HepG2 (cell line): ENCODE data around the gene MAIP1. TPM values are rescaled to one million over a fixed set of nuclear protein-coding genes. Genes with fewer than 3 reads are reported as not detected.

Source experiments
- KLF9 ChIP-seq: IDR thresholded peaks from 2 replicates; pipeline ENCODE4 v1.6.1; 2016; ENCODE audit warnings: low read depth
- ZNF225 ChIP-seq: sonication (generic); formaldehyde crosslinking; IDR thresholded peaks from 2 replicates; pipeline ENCODE4 v1.4.0; 2020; ENCODE audit warnings: mild to moderate bottlenecking, missing genetic modification reagents
- ZSCAN12 ChIP-seq: sonication (generic); formaldehyde crosslinking; IDR thresholded peaks from 2 replicates; pipeline ENCODE4 v1.9.0; 2021; ENCODE audit warnings: mild to moderate bottlenecking, missing genetic modification reagents
- polyA plus RNA-seq, 8 experiments: library from polyadenylated mRNA; depleted of rRNA in 3 of 8; stranded (reverse) in 7 of 8; unstranded in 1 of 8; fragments of >200 nt; fragmentation: Illumina TruSeq in 4 of 8; extraction: Trizol in 4 of 8; gene quantifications; 2 replicates each; pipeline versions ENCODE4 v1.2.1 to v1.2.3, GENCODE V29; 2011 to 2016; ENCODE audit warnings: low read depth in 4 of 8, missing spikeins in 1 of 8, mixed read lengths in 1 of 8; ENCODE audit not compliant: insufficient read depth in 1 of 8
- total RNA-seq, 5 experiments: library from RNA; depleted of rRNA; stranded (reverse); fragments of >200 nt; fragmentation: Illumina TruSeq; extraction: Trizol; gene quantifications; 2 replicates each; pipeline ENCODE4 v1.2.3, GENCODE V29; 2016; ENCODE audit warnings: low read depth in 1 of 5
- TF ChIP-seq, protein P1 (sequence below), 2 experiments: fragments of 450-650 bp in 1 of 2; sonication (generic) in 1 of 2; formaldehyde crosslinking; IDR thresholded peaks; 2 replicates each; pipeline versions ENCODE4 v1.5.0 to v1.8.0; 2020 to 2022; ENCODE audit warnings: mild to moderate bottlenecking in 1 of 2, missing genetic modification reagents in 1 of 2
- TF ChIP-seq, protein P2 (sequence below): sonication (generic); formaldehyde crosslinking; IDR thresholded peaks from 2 replicates; pipeline ENCODE4 v1.4.0; 2020; ENCODE audit warnings: mild to moderate bottlenecking, missing genetic modification reagents
- TF ChIP-seq, protein P3 (sequence below): IDR thresholded peaks from 2 replicates; pipeline ENCODE4 v1.6.1; 2016; ENCODE audit warnings: low read depth, missing genetic modification reagents, missing compliant biosample characterization

Gene MAIP1
- total and polyA plus RNA-seq, 2 of the 13 experiments (the other 11 are each of a cell fraction or from before 2014, with no cell fraction given), result 22.3 to 72.9 TPM

DNA sequence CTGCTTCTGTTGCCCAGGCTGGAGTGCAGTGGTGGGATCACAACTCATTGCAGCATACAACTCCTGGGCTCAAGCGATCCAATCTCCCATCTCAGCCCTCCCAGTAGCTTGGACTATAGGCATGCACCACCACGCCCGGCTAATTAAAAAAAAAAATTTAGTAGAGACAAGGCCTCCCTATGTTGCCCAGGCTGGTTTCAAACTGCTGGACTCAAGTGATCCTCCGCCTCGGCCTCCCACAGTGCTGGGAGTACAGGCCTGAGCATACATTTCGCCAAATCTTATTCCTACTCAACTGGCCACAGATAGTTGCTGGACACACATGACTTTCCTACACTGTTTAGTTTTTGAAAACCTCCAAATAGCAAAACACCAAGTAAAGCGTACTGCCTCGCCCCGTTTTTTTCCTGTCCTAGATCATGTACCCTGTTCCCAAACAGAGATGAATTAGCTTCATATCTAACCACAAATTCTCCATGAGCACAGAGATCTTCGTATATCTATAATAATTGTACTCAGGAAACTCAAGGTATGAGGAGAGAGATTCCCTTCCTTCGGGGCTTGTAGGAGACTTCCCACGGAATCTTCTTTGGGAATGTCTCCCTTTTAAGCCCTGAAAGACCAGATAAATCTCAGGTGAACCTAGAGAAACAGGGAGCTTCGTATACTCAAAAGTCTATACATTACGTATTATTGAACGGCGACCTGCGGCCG lies 44.9 kb upstream of the MAIP1 start (continued):
- TF ChIP-seq, protein P1, sequence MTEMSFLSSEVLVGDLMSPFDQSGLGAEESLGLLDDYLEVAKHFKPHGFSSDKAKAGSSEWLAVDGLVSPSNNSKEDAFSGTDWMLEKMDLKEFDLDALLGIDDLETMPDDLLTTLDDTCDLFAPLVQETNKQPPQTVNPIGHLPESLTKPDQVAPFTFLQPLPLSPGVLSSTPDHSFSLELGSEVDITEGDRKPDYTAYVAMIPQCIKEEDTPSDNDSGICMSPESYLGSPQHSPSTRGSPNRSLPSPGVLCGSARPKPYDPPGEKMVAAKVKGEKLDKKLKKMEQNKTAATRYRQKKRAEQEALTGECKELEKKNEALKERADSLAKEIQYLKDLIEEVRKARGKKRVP (CRISPR knock-in tag; IDR thresholded peaks at IDR 0.05), result no peak
- TF ChIP-seq KLF9 (CRISPR knock-in tag), result no peak
- TF ChIP-seq ZSCAN12 (CRISPR knock-in tag), result no peak
- no peak for TF ChIP-seq ZNF225 (CRISPR knock-in tag)
- TF ChIP-seq, protein P2, sequence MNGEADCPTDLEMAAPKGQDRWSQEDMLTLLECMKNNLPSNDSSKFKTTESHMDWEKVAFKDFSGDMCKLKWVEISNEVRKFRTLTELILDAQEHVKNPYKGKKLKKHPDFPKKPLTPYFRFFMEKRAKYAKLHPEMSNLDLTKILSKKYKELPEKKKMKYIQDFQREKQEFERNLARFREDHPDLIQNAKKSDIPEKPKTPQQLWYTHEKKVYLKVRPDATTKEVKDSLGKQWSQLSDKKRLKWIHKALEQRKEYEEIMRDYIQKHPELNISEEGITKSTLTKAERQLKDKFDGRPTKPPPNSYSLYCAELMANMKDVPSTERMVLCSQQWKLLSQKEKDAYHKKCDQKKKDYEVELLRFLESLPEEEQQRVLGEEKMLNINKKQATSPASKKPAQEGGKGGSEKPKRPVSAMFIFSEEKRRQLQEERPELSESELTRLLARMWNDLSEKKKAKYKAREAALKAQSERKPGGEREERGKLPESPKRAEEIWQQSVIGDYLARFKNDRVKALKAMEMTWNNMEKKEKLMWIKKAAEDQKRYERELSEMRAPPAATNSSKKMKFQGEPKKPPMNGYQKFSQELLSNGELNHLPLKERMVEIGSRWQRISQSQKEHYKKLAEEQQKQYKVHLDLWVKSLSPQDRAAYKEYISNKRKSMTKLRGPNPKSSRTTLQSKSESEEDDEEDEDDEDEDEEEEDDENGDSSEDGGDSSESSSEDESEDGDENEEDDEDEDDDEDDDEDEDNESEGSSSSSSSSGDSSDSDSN (CRISPR knock-in tag), result no peak
- TF ChIP-seq, protein P3, sequence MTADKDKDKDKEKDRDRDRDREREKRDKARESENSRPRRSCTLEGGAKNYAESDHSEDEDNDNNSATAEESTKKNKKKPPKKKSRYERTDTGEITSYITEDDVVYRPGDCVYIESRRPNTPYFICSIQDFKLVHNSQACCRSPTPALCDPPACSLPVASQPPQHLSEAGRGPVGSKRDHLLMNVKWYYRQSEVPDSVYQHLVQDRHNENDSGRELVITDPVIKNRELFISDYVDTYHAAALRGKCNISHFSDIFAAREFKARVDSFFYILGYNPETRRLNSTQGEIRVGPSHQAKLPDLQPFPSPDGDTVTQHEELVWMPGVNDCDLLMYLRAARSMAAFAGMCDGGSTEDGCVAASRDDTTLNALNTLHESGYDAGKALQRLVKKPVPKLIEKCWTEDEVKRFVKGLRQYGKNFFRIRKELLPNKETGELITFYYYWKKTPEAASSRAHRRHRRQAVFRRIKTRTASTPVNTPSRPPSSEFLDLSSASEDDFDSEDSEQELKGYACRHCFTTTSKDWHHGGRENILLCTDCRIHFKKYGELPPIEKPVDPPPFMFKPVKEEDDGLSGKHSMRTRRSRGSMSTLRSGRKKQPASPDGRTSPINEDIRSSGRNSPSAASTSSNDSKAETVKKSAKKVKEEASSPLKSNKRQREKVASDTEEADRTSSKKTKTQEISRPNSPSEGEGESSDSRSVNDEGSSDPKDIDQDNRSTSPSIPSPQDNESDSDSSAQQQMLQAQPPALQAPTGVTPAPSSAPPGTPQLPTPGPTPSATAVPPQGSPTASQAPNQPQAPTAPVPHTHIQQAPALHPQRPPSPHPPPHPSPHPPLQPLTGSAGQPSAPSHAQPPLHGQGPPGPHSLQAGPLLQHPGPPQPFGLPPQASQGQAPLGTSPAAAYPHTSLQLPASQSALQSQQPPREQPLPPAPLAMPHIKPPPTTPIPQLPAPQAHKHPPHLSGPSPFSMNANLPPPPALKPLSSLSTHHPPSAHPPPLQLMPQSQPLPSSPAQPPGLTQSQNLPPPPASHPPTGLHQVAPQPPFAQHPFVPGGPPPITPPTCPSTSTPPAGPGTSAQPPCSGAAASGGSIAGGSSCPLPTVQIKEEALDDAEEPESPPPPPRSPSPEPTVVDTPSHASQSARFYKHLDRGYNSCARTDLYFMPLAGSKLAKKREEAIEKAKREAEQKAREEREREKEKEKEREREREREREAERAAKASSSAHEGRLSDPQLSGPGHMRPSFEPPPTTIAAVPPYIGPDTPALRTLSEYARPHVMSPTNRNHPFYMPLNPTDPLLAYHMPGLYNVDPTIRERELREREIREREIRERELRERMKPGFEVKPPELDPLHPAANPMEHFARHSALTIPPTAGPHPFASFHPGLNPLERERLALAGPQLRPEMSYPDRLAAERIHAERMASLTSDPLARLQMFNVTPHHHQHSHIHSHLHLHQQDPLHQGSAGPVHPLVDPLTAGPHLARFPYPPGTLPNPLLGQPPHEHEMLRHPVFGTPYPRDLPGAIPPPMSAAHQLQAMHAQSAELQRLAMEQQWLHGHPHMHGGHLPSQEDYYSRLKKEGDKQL (CRISPR knock-in tag), result no peak
